Keratinocyte (primary cell): ENCODE data around the gene RNF31. TPM values are rescaled to one million over a fixed set of nuclear protein-coding genes. Genes with fewer than 3 reads are reported as not detected.
A peak's percentile ranks its signal among the peaks of the same experiment; 100 is the strongest.

Experiments used
- DNase-seq: peaks from one replicate; pipeline ENCODE4 v3.0.0-alpha.2; 2011; ENCODE audit warnings: low read depth, missing footprints, low spot score
- FAIRE-seq: peaks from 2 replicates; lab custom pipeline; 2011; peaks lifted over from hg19 to GRCh38; lab: Jason Lieb, UNC
- H2AFZ ChIP-seq: 2 replicates; pipeline ENCODE4 v1.6.0; 2012; ENCODE audit warnings: low read length, control low read depth, inconsistent platforms; ENCODE audit not compliant: control insufficient read depth
- H3K27ac ChIP-seq: 2 replicates; pipeline ENCODE4 v1.5.1; 2011; ENCODE audit warnings: low read length; ENCODE audit not compliant: control insufficient read depth, insufficient read depth
- H3K27me3 ChIP-seq: 3 replicates; pipeline ENCODE4 v1.6.0; 2011; ENCODE audit warnings: low read length; ENCODE audit not compliant: control insufficient read depth, insufficient read depth; ENCODE audit errors: extremely low read depth
- H3K36me3 ChIP-seq, 2 experiments: 2 replicates in 1 of 2; 3 replicates in 1 of 2; pipeline ENCODE4 v1.5.1; 2011; ENCODE audit warnings: low read length in 2 of 2, mild to moderate bottlenecking in 1 of 2; ENCODE audit not compliant: control insufficient read depth in 2 of 2, insufficient read depth in 2 of 2; ENCODE audit errors: extremely low read depth in 1 of 2
- H3K4me1 ChIP-seq: 3 replicates; pipeline ENCODE4 v1.5.1; 2011; ENCODE audit warnings: low read length; ENCODE audit not compliant: control insufficient read depth, insufficient read depth; ENCODE audit errors: extremely low read depth
- H3K4me2 ChIP-seq: 3 replicates; pipeline ENCODE4 v1.6.0; 2011; ENCODE audit warnings: low read depth, low read length; ENCODE audit not compliant: control insufficient read depth, insufficient read depth; ENCODE audit errors: extremely low read depth
- H3K4me3 ChIP-seq, 3 experiments: fragments of 200-600 bp in 1 of 3; sonication (generic) in 1 of 3; 2 replicates in 2 of 3; 3 replicates in 1 of 3; pipeline ENCODE4 v1.5.1; 2011 to 2016; ENCODE audit warnings: low read length in 3 of 3, mild to moderate bottlenecking in 3 of 3, control low read depth in 2 of 3, inconsistent platforms in 1 of 3, low read depth in 1 of 3, mixed read lengths in 1 of 3, mixed run types in 1 of 3, moderate library complexity in 1 of 3; ENCODE audit not compliant: control insufficient read depth in 2 of 3, insufficient read depth in 2 of 3; ENCODE audit errors: extremely low read depth in 1 of 3
- H3K79me2 ChIP-seq: 2 replicates; pipeline ENCODE4 v1.6.0; 2012; ENCODE audit warnings: low read length; ENCODE audit not compliant: control insufficient read depth, insufficient read depth
- H3K9ac ChIP-seq: 3 replicates; pipeline ENCODE4 v1.6.0; 2011; ENCODE audit warnings: low read length; ENCODE audit not compliant: control insufficient read depth, insufficient read depth; ENCODE audit errors: extremely low read depth
- H3K9me1 ChIP-seq: 3 replicates; pipeline ENCODE4 v1.6.0; 2011; ENCODE audit warnings: low read length; ENCODE audit not compliant: control insufficient read depth, insufficient read depth; ENCODE audit errors: extremely low read depth
- H3K9me3 ChIP-seq: 2 replicates; pipeline ENCODE4 v1.5.1; 2012; ENCODE audit warnings: low read depth, low read length; ENCODE audit not compliant: control insufficient read depth
- H4K20me1 ChIP-seq: 3 replicates; pipeline ENCODE4 v1.6.0; 2011; ENCODE audit warnings: low read length; ENCODE audit not compliant: control insufficient read depth, insufficient read depth; ENCODE audit errors: extremely low read depth
- EZH2 ChIP-seq: IDR thresholded peaks from one replicate; pipeline ENCODE4 v1.6.1; 2012; ENCODE audit warnings: inconsistent platforms, mild to moderate bottlenecking, low read length, moderate library complexity
- dilution Hi-C: fragments of 300-500 bp; cut with MboI; formaldehyde crosslinking; loops from one replicate; pipeline ENCODE4 v1.7.0; 2020; ENCODE audit warnings: low sequenced_read_pairs; ENCODE audit not compliant: extremely low pct_ligation_motif_present
- polyA plus RNA-seq, 5 experiments: library from polyadenylated mRNA; depleted of rRNA in 3 of 5; stranded (reverse) in 3 of 5; stranded (forward) in 1 of 5; unstranded in 1 of 5; fragments of >200 nt; gene quantifications; 1 replicate in 1 of 5; 2 replicates in 3 of 5; 3 replicates in 1 of 5; pipeline versions ENCODE4 v1.2.1 to v1.2.3, GENCODE V29; 2011 to 2012; ENCODE audit warnings: missing spikeins in 2 of 5, low read depth in 1 of 5, low replicate concordance in 1 of 5
- TF ChIP-seq, protein P1 (sequence below), 3 experiments: IDR thresholded peaks in 1 of 3; conservative IDR thresholded peaks in 1 of 3; optimal IDR thresholded peaks in 1 of 3; 2 replicates in 2 of 3; 3 replicates in 1 of 3; pipeline versions ENCODE3 to v1.5.1; 2011; ENCODE audit warnings: low read length in 3 of 3, mild to moderate bottlenecking in 3 of 3, moderate library complexity in 2 of 3, control low read depth in 1 of 3, inconsistent platforms in 1 of 3; ENCODE audit not compliant: insufficient read depth in 2 of 3; ENCODE audit errors: extremely low read depth in 1 of 3

Gene RNF31
- polyA plus RNA-seq, 1 donor (not counting 4 experiments of a cell fraction or from before 2014, with no cell fraction given) = 17.4 TPM

- Histone ChIP-seq H3K4me2 (no peak overlapping the region), H3K9ac (no peak overlapping the region), H3K4me1 (peaks cover 22% of the 10 kb centered on the region), H3K36me3 (peaks cover 2 to 7% of the 10 kb centered on the region in 2 experiments), H3K4me3 (no peak overlapping the region), H2AFZ (peak overlapping the region; percentile 42), H3K27ac (no peak overlapping the region), H3K27me3 (no peaks in the 10 kb centered on the region), H3K9me1 (no peaks in the 10 kb centered on the region), H3K79me2 (peaks cover 6% of the 10 kb centered on the region), H4K20me1 (no peaks in the 10 kb centered on the region), H3K9me3 (no peaks in the 10 kb centered on the region)
- TF ChIP-seq, protein P1, sequence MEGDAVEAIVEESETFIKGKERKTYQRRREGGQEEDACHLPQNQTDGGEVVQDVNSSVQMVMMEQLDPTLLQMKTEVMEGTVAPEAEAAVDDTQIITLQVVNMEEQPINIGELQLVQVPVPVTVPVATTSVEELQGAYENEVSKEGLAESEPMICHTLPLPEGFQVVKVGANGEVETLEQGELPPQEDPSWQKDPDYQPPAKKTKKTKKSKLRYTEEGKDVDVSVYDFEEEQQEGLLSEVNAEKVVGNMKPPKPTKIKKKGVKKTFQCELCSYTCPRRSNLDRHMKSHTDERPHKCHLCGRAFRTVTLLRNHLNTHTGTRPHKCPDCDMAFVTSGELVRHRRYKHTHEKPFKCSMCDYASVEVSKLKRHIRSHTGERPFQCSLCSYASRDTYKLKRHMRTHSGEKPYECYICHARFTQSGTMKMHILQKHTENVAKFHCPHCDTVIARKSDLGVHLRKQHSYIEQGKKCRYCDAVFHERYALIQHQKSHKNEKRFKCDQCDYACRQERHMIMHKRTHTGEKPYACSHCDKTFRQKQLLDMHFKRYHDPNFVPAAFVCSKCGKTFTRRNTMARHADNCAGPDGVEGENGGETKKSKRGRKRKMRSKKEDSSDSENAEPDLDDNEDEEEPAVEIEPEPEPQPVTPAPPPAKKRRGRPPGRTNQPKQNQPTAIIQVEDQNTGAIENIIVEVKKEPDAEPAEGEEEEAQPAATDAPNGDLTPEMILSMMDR (optimal IDR thresholded peaks at IDR 0.05 in 1 of 3, IDR thresholded peaks at IDR 0.05 in 1 of 3, conservative IDR thresholded peaks at IDR 0.05 in 1 of 3; ENCODE audit: extremely low read depth in 1 of 3, insufficient read depth in 2 of 3, low read length in 3 of 3) = no peak
- TF ChIP-seq EZH2 = no peak
- no peak for FAIRE-seq
- no peak for DNase-seq
- dilution Hi-C loops = no loop called here
These were observed 14.3 kb upstream of the RNF31 start for GRCh38 chr14:24132976-24133375.

GRCh38 chr14:24133735-24134134, 13.6 kb upstream of the RNF31 start:
- H3K36me3 ChIP-seq = peaks cover 9 to 14% of the 10 kb centered on the region in 2 experiments
- no peaks in the 10 kb centered on the region for H3K9me1 ChIP-seq
- no peak overlapping the region for H3K4me3 ChIP-seq
- dilution Hi-C loops = no loop called here
- H3K79me2 ChIP-seq = peaks cover 10% of the 10 kb centered on the region
- H3K9me3 ChIP-seq = no peaks in the 10 kb centered on the region
- H3K27ac ChIP-seq = no peak overlapping the region
- H3K27me3 ChIP-seq = no peaks in the 10 kb centered on the region
- no peak overlapping the region for H3K9ac ChIP-seq
- peaks cover 22% of the 10 kb centered on the region for H3K4me1 ChIP-seq
- no peak overlapping the region for H3K4me2 ChIP-seq
- H4K20me1 ChIP-seq = no peaks in the 10 kb centered on the region
- DNase-seq (no peak), FAIRE-seq (no peak)
- no peak for TF ChIP-seq EZH2
- TF ChIP-seq, protein P1 (optimal IDR thresholded peaks at IDR 0.05 in 1 of 3, IDR thresholded peaks at IDR 0.05 in 1 of 3, conservative IDR thresholded peaks at IDR 0.05 in 1 of 3; ENCODE audit: extremely low read depth in 1 of 3, insufficient read depth in 2 of 3, low read length in 3 of 3) = no peak
- H2AFZ ChIP-seq = no peak overlapping the region
